Spleen (tissue), 7 donors: Measurements from ENCODE around the gene IQCE.
"Not testable (repeated sequence)": the region's sequence is repeated elsewhere in the genome, so short reads cannot be mapped to it uniquely, and the experiment has no call there.

Source experiments
- CTCF ChIP-seq, 11 experiments: fragments of 200-600 bp in 7 of 11; fragments of 450-650 bp in 4 of 11; sonication (generic) in 4 of 11; IDR thresholded peaks in 8 of 11; conservative IDR thresholded peaks in 3 of 11; 1 replicate in 7 of 11; 2 replicates in 4 of 11; pipeline versions ENCODE4 v1.4.0 to v1.8.0; 2016 to 2021; ENCODE audit warnings: antibody characterized with exemption in 11 of 11, inconsistent platforms in 4 of 11, mild to moderate bottlenecking in 1 of 11
- POLR2A ChIP-seq, 3 donors: fragments of 450-650 bp; IDR thresholded peaks; one replicate each; pipeline ENCODE4 v1.5.1; 2017; ENCODE audit warnings: antibody characterized with exemption in 3 of 3, mild to moderate bottlenecking in 1 of 3
- POLR2AphosphoS5 ChIP-seq, 3 donors: sonication (generic); formaldehyde crosslinking; IDR thresholded peaks; one replicate each; pipeline ENCODE4 v1.5.1; 2017; ENCODE audit warnings: antibody characterized with exemption in 3 of 3
- donor health status: DM: no; HTN: no; CAD: no; lungs with moderate emphysema.
- donor health status: DM: no; HTN: no; CAD: no.
- donor health status: DM: no; HTN: no; CAD: no.

- TF ChIP-seq CTCF (IDR thresholded peaks at IDR 0.05 in 8 of 11, conservative IDR thresholded peaks at IDR 0.05 in 3 of 11); POLR2A (IDR thresholded peaks at IDR 0.05): not testable (repeated sequence)
- TF ChIP-seq POLR2AphosphoS5 (IDR thresholded peaks at IDR 0.05): peak in 1 of 3 donors; percentile 49
These were observed 22.7 kb upstream of the IQCE start for GRCh38 chr7:2535872-2536627.
